Thyroid gland (tissue), 4 donors: ENCODE measurements around the gene PCDH15.

Experiments used
- POLR2A ChIP-seq, 2 donors: fragments of 450-650 bp; IDR thresholded peaks; one replicate each; pipeline ENCODE4 v1.6.1; 2017; ENCODE audit warnings: antibody characterized with exemption in 2 of 2, mild to moderate bottlenecking in 2 of 2, moderate library complexity in 1 of 2
- TF ChIP-seq, protein P1 (sequence below), 6 experiments: fragments of 200-600 bp in 3 of 6; fragments of 450-650 bp in 3 of 6; sonication (generic) in 3 of 6; IDR thresholded peaks; one replicate each; pipeline ENCODE4 v1.5.1; 2016 to 2019; ENCODE audit warnings: antibody characterized with exemption in 6 of 6, mild to moderate bottlenecking in 2 of 6, inconsistent platforms in 1 of 6, moderate library complexity in 1 of 6

DNA sequence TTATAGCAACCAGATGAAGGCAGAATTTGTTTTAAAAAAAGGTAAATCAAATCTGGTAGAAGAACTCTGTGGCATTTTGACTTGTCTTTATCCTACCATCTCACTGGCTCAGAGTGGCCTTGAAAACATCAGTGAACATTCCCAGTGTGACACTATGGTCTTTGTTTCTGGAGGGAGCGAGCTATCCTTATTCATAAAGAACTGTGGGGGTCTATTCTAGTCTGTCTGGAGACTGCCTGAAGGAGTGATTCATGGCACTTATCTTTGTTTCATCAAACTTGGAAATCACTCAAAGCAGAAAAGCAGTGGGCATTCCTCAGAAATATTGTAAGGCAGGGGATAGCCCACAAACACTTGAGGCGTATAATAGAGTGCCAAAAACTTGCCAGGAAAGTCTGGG lies 719.1 kb downstream of the PCDH15 start:
- TF ChIP-seq, protein P1, sequence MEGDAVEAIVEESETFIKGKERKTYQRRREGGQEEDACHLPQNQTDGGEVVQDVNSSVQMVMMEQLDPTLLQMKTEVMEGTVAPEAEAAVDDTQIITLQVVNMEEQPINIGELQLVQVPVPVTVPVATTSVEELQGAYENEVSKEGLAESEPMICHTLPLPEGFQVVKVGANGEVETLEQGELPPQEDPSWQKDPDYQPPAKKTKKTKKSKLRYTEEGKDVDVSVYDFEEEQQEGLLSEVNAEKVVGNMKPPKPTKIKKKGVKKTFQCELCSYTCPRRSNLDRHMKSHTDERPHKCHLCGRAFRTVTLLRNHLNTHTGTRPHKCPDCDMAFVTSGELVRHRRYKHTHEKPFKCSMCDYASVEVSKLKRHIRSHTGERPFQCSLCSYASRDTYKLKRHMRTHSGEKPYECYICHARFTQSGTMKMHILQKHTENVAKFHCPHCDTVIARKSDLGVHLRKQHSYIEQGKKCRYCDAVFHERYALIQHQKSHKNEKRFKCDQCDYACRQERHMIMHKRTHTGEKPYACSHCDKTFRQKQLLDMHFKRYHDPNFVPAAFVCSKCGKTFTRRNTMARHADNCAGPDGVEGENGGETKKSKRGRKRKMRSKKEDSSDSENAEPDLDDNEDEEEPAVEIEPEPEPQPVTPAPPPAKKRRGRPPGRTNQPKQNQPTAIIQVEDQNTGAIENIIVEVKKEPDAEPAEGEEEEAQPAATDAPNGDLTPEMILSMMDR (IDR thresholded peaks at IDR 0.05) = no peak
- no peak for TF ChIP-seq POLR2A (IDR thresholded peaks at IDR 0.05)
